Measurements from ENCODE around the gene ANKRD11. TPM values are rescaled to one million over a fixed set of nuclear protein-coding genes. Genes with fewer than 3 reads are reported as not detected.

Gene ANKRD11
- total and polyA plus RNA-seq, 2 donors (not counting 1 experiment from before 2014, with no cell fraction given), result 41.5 to 71.2 TPM

- H3K9ac ChIP-seq (ENCODE audit: insufficient read depth, low read length), result no peak overlapping the region
- H4K20me1 ChIP-seq (ENCODE audit: control insufficient read depth, extremely low read depth, insufficient read depth, low read length), result no peaks in the 10 kb centered on the region
- H3K79me2 ChIP-seq (ENCODE audit: control insufficient read depth, insufficient read depth, low read length), result peaks cover 93% of the 10 kb centered on the region
- H3K27me3 ChIP-seq (ENCODE audit: control insufficient read depth, insufficient read depth, low read length), result no peaks in the 10 kb centered on the region
- no peak overlapping the region for H3K4me3 ChIP-seq (replicated peaks in 1 of 4; ENCODE audit: control extremely low read depth in 1 of 4, insufficient read depth in 1 of 4, low read depth in 3 of 4, low read length in 4 of 4)
- no peak overlapping the region for H3K4me2 ChIP-seq (ENCODE audit: extremely low read depth, insufficient read depth, low read length)
- no peak for DNase-seq (ENCODE audit: low read depth in 2 of 2)
- peaks cover 21% of the 10 kb centered on the region for H3K4me1 ChIP-seq (ENCODE audit: control insufficient read depth, extremely low read depth, insufficient read depth, low read length)
- TF ChIP-seq EZH2 (IDR thresholded peaks at IDR 0.05; ENCODE audit: low read length, missing control alignments), result no peak
- no peak for TF ChIP-seq CTCF (conservative IDR thresholded peaks at IDR 0.05 in 1 of 2, IDR thresholded peaks at IDR 0.05 in 1 of 2; ENCODE audit: low read depth in 1 of 2, low read length in 2 of 2)
- H2AFZ ChIP-seq (ENCODE audit: low read length), result no peak overlapping the region
- peaks cover 19% of the 10 kb centered on the region for H3K36me3 ChIP-seq (ENCODE audit: control insufficient read depth, insufficient read depth, low read length)
- no peak overlapping the region for H3K27ac ChIP-seq (ENCODE audit: insufficient read depth, low read length)
- H3K9me3 ChIP-seq (ENCODE audit: control insufficient read depth, insufficient read depth, low read depth, low read length), result no peaks in the 10 kb centered on the region
Observed at GRCh38 chr16:89313583-89313982, 176.8 kb downstream of the ANKRD11 start.

- peaks cover 19% of the 10 kb centered on the region for H3K36me3 ChIP-seq (ENCODE audit: control insufficient read depth, insufficient read depth, low read length)
- DNase-seq (ENCODE audit: low read depth in 2 of 2), result no peak
- no peak overlapping the region for H3K4me3 ChIP-seq (replicated peaks in 1 of 4; ENCODE audit: control extremely low read depth in 1 of 4, insufficient read depth in 1 of 4, low read depth in 3 of 4, low read length in 4 of 4)
- H3K79me2 ChIP-seq (ENCODE audit: control insufficient read depth, insufficient read depth, low read length), result peaks cover 93% of the 10 kb centered on the region
- no peak overlapping the region for H3K4me2 ChIP-seq (ENCODE audit: extremely low read depth, insufficient read depth, low read length)
- no peak for TF ChIP-seq EZH2 (IDR thresholded peaks at IDR 0.05; ENCODE audit: low read length, missing control alignments)
- no peak for TF ChIP-seq CTCF (conservative IDR thresholded peaks at IDR 0.05 in 1 of 2, IDR thresholded peaks at IDR 0.05 in 1 of 2; ENCODE audit: low read depth in 1 of 2, low read length in 2 of 2)
- no peaks in the 10 kb centered on the region for H3K27me3 ChIP-seq (ENCODE audit: control insufficient read depth, insufficient read depth, low read length)
- H2AFZ ChIP-seq (ENCODE audit: low read length), result no peak overlapping the region
- H3K27ac ChIP-seq (ENCODE audit: insufficient read depth, low read length), result no peak overlapping the region
- no peak overlapping the region for H3K9ac ChIP-seq (ENCODE audit: insufficient read depth, low read length)
- peaks cover 19% of the 10 kb centered on the region for H3K4me1 ChIP-seq (ENCODE audit: control insufficient read depth, extremely low read depth, insufficient read depth, low read length)
- no peaks in the 10 kb centered on the region for H3K9me3 ChIP-seq (ENCODE audit: control insufficient read depth, insufficient read depth, low read depth, low read length)
- no peaks in the 10 kb centered on the region for H4K20me1 ChIP-seq (ENCODE audit: control insufficient read depth, extremely low read depth, insufficient read depth, low read length)
Observed at GRCh38 chr16:89312598-89313299, 177.6 kb downstream of the ANKRD11 start.

- Histone ChIP-seq H3K27me3 (ENCODE audit: control insufficient read depth, insufficient read depth, low read length) (no peaks in the 10 kb centered on the region), H3K79me2 (ENCODE audit: control insufficient read depth, insufficient read depth, low read length) (peaks cover 93% of the 10 kb centered on the region), H3K9ac (ENCODE audit: insufficient read depth, low read length) (no peak overlapping the region), H3K36me3 (ENCODE audit: control insufficient read depth, insufficient read depth, low read length) (peaks cover 19% of the 10 kb centered on the region), H3K4me3 (replicated peaks in 1 of 4; ENCODE audit: control extremely low read depth in 1 of 4, insufficient read depth in 1 of 4, low read depth in 3 of 4, low read length in 4 of 4) (no peak overlapping the region), H3K27ac (ENCODE audit: insufficient read depth, low read length) (no peak overlapping the region), H2AFZ (ENCODE audit: low read length) (no peak overlapping the region), H3K4me2 (ENCODE audit: extremely low read depth, insufficient read depth, low read length) (no peak overlapping the region), H4K20me1 (ENCODE audit: control insufficient read depth, extremely low read depth, insufficient read depth, low read length) (no peaks in the 10 kb centered on the region), H3K9me3 (ENCODE audit: control insufficient read depth, insufficient read depth, low read depth, low read length) (no peaks in the 10 kb centered on the region), H3K4me1 (ENCODE audit: control insufficient read depth, extremely low read depth, insufficient read depth, low read length) (peaks cover 15% of the 10 kb centered on the region)
- DNase-seq (ENCODE audit: low read depth in 2 of 2), result no peak
- TF ChIP-seq EZH2 (IDR thresholded peaks at IDR 0.05; ENCODE audit: low read length, missing control alignments), result no peak
- no peak for TF ChIP-seq CTCF (conservative IDR thresholded peaks at IDR 0.05 in 1 of 2, IDR thresholded peaks at IDR 0.05 in 1 of 2; ENCODE audit: low read depth in 1 of 2, low read length in 2 of 2)
Observed at GRCh38 chr16:89312194-89312593, 178.2 kb downstream of the ANKRD11 start.
